ENCODE results near the gene INAFM2.

GRCh38 chr15:40331026-40331425 lies 7.5 kb downstream of the INAFM2 start:
- TF ChIP-seq ATF2 (IDR thresholded peaks at IDR 0.05; ENCODE audit: low read length) (no peak), YY1 (IDR thresholded peaks at IDR 0.05; ENCODE audit: low read depth, low read length) (no peak), TCF7 (IDR thresholded peaks at IDR 0.05; ENCODE audit: borderline replicate concordance) (no peak), TAF1 (IDR thresholded peaks at IDR 0.05; ENCODE audit: borderline replicate concordance, low read depth, low read length) (no peak), RAD21 (IDR thresholded peaks at IDR 0.05; ENCODE audit: insufficient read depth, low read depth, low read length) (no peak), EP300 (IDR thresholded peaks at IDR 0.05; ENCODE audit: borderline replicate concordance in 1 of 2, control insufficient read depth in 1 of 2, low read depth in 2 of 2, low read length in 2 of 2) (no peak), POLR2AphosphoS5 (IDR thresholded peaks at IDR 0.05; ENCODE audit: low read length) (no peak), CHD4 (IDR thresholded peaks at IDR 0.05) (no peak), CTCF (IDR thresholded peaks at IDR 0.05 in 2 of 3, conservative IDR thresholded peaks at IDR 0.05 in 1 of 3; ENCODE audit: control insufficient read depth in 2 of 3, extremely low read depth in 1 of 3, insufficient read depth in 1 of 3, low read depth in 3 of 3, low read length in 3 of 3) (no peak)
